Retina (tissue), 1 donor: ENCODE data around the gene MPO.

ENCODE experiments used
- DNase-seq: peaks from one replicate; pipeline ENCODE4 v3.0.0-alpha.2; 2016

Gene MPO

GRCh38 chr17:58262149-58262548 lies 18.6 kb downstream of the MPO start:
- DNase-seq: no peak

GRCh38 chr17:58254803-58255202 lies 25.9 kb downstream of the MPO start:
- DNase-seq: no peak

GRCh38 chr17:58253082-58253481 lies 27.7 kb downstream of the MPO start:
- DNase-seq: no peak

GRCh38 chr17:58252141-58252540 lies 28.6 kb downstream of the MPO start:
- no peak for DNase-seq

- DNase-seq: no peak
These were observed 30.3 kb downstream of the MPO start for GRCh38 chr17:58250344-58251011.

- peak; percentile 97 for DNase-seq
These were observed 31.2 kb downstream of the MPO start for GRCh38 chr17:58249270-58250133.

- no peak for DNase-seq
These were observed 31.8 kb downstream of the MPO start for GRCh38 chr17:58248955-58249269.

GRCh38 chr17:58247511-58248363 lies 33.0 kb downstream of the MPO start:
- DNase-seq: no peak

GRCh38 chr17:58246781-58247180 lies 34.0 kb downstream of the MPO start:
- DNase-seq: no peak

GRCh38 chr17:58246104-58246740 lies 34.5 kb downstream of the MPO start:
- DNase-seq: no peak

GRCh38 chr17:58245428-58246103 lies 35.2 kb downstream of the MPO start:
- DNase-seq: no peak

- DNase-seq: no peak
These were observed 35.8 kb downstream of the MPO start for GRCh38 chr17:58244963-58245362.

GRCh38 chr17:58242171-58242784 lies 38.5 kb downstream of the MPO start:
- no peak for DNase-seq

- DNase-seq: no peak
These were observed 40.7 kb downstream of the MPO start for GRCh38 chr17:58239987-58240386.

- no peak for DNase-seq
These were observed 42.5 kb downstream of the MPO start, which contains the start of gene LPO for GRCh38 chr17:58238147-58238634. TSS of gene LPO (plus strand) at chr17:58238584. CDS start at chr17:58242980, 4,396 bp downstream.

GRCh38 chr17:58236394-58236793 lies 44.3 kb downstream of the MPO start:
- no peak for DNase-seq

GRCh38 chr17:58235821-58236220 lies 44.9 kb downstream of the MPO start:
- no peak for DNase-seq

- no peak for DNase-seq
These were observed 46.2 kb downstream of the MPO start for GRCh38 chr17:58234512-58234911.

- DNase-seq: no peak
These were observed 47.2 kb downstream of the MPO start for GRCh38 chr17:58233543-58233942.

GRCh38 chr17:58232707-58233156 lies 48.0 kb downstream of the MPO start:
- no peak for DNase-seq

GRCh38 chr17:58231641-58232040 lies 49.1 kb downstream of the MPO start:
- DNase-seq: no peak

- DNase-seq: no peak
These were observed 50.9 kb downstream of the MPO start for GRCh38 chr17:58229881-58230280.
